ENCODE measurements around the gene STK25. TPM values are rescaled to one million over a fixed set of nuclear protein-coding genes. Genes with fewer than 3 reads are reported as not detected.

STK25 gene
- polyA plus RNA-seq, 2 of the 4 experiments (the other 2 are of a cell fraction) = 101 to 138 TPM

- CTCF ChIA-PET = interaction anchor here (1.5 kb wide), 1 partner anchor 154 kb away, joined by 4 read pairs; no protein-coding TSS in a partner anchor
- no peak for FAIRE-seq
Measured at GRCh38 chr2:241505781-241506201, 2.6 kb downstream of the STK25 start.

GRCh38 chr2:241505086-241505780 is 3.2 kb downstream of the STK25 start:
- no peak for ATAC-seq
- TF ChIP-seq ATOH8 (CRISPR knock-in tag; IDR thresholded peaks at IDR 0.05; ENCODE audit: low read depth) = no peak
- no peak for TF ChIP-seq KDM1A (IDR thresholded peaks at IDR 0.05; ENCODE audit: low read depth)
- TF ChIP-seq POLR2AphosphoS2 (conservative IDR thresholded peaks at IDR 0.05; ENCODE audit: low read length) = no peak
- TF ChIP-seq KDM5A (IDR thresholded peaks at IDR 0.05) = no peak
- no peak for TF ChIP-seq RCOR1 (IDR thresholded peaks at IDR 0.05; ENCODE audit: low read depth, low read length)
- TF ChIP-seq BCL3 (IDR thresholded peaks at IDR 0.05) = no peak
- TF ChIP-seq FOSL2 (IDR thresholded peaks at IDR 0.05) = no peak
- TF ChIP-seq FOSL2 (CRISPR knock-in tag; IDR thresholded peaks at IDR 0.05) = no peak
- no peak for TF ChIP-seq CEBPB (IDR thresholded peaks at IDR 0.05)
- no peak for TF ChIP-seq SREBF2 (IDR thresholded peaks at IDR 0.05)
- TF ChIP-seq HOXB13 (CRISPR knock-in tag; IDR thresholded peaks at IDR 0.05; ENCODE audit: low read depth) = no peak
- TF ChIP-seq RFX5 (IDR thresholded peaks at IDR 0.05) = no peak
- TF ChIP-seq E2F6 (IDR thresholded peaks at IDR 0.05; ENCODE audit: borderline replicate concordance, low read depth) = no peak
- TF ChIP-seq HES2 (IDR thresholded peaks at IDR 0.05) = no peak
- no peak for TF ChIP-seq EHMT2 (IDR thresholded peaks at IDR 0.05; ENCODE audit: low read depth)
- no peak for TF ChIP-seq CHD2 (IDR thresholded peaks at IDR 0.05; ENCODE audit: low read length, partially characterized antibody)
- ChIA-PET POLR2A (no interaction called here), CTCF (interaction anchor here (1.5 kb wide), 1 partner anchor 154 kb away, joined by 4 read pairs; no protein-coding TSS in a partner anchor)
- Histone ChIP-seq H3K4me1 (peaks cover 13% of the 10 kb centered on the region), H3K9me3 (no peaks in the 10 kb centered on the region), H3K4me2 (no peak overlapping the region), H3K27ac (no peak overlapping the region), H3K4me3 (no peak overlapping the region)
- DNase-seq (ENCODE audit: low read depth in 1 of 2, low spot score in 1 of 2) = no peak
- WGBS (ENCODE audit: missing lambda C conversion rate) = 90% methylated on average over 12 of the region's 15 CpGs
- no peak for FAIRE-seq

More at GRCh38 chr2:241505781-241506201, 2.6 kb downstream of the STK25 start:
- Histone ChIP-seq H3K27ac (no peak overlapping the region), H3K4me2 (no peak overlapping the region), H3K9me3 (no peaks in the 10 kb centered on the region), H3K4me1 (peaks cover 13% of the 10 kb centered on the region), H3K4me3 (no peak overlapping the region)
- 96% methylated on average over 6 of the region's 7 CpGs for WGBS (ENCODE audit: missing lambda C conversion rate)
- ATAC-seq = no peak
- POLR2A ChIA-PET = no interaction called here
- TF ChIP-seq MAFK (IDR thresholded peaks at IDR 0.05; ENCODE audit: partially characterized antibody) = no peak
- TF ChIP-seq ZSCAN20 (CRISPR knock-in tag; IDR thresholded peaks at IDR 0.05) = no peak
- no peak for TF ChIP-seq CEBPB (IDR thresholded peaks at IDR 0.05)
- no peak for TF ChIP-seq TP53 (CRISPR knock-in tag; IDR thresholded peaks at IDR 0.05)
- TF ChIP-seq FOSB (CRISPR knock-in tag; IDR thresholded peaks at IDR 0.05) = no peak
- no peak for TF ChIP-seq CBX2 (IDR thresholded peaks at IDR 0.05; ENCODE audit: borderline replicate concordance, low read depth)
- TF ChIP-seq HEYL (CRISPR knock-in tag; IDR thresholded peaks at IDR 0.05) = no peak
- TF ChIP-seq HDAC2 (IDR thresholded peaks at IDR 0.05) = no peak
- TF ChIP-seq MAZ (IDR thresholded peaks at IDR 0.05; ENCODE audit: borderline replicate concordance, low read depth, low read length) = no peak
- TF ChIP-seq RAD21 (conservative IDR thresholded peaks at IDR 0.05 in 1 of 2, IDR thresholded peaks at IDR 0.05 in 1 of 2) = no peak
- TF ChIP-seq POLR2AphosphoS2 (conservative IDR thresholded peaks at IDR 0.05; ENCODE audit: low read length) = no peak
- TF ChIP-seq HOXA7 (CRISPR knock-in tag; IDR thresholded peaks at IDR 0.05) = no peak
- no peak for TF ChIP-seq ATOH8 (CRISPR knock-in tag; IDR thresholded peaks at IDR 0.05; ENCODE audit: low read depth)
- no peak for TF ChIP-seq ESRRA (IDR thresholded peaks at IDR 0.05; ENCODE audit: borderline replicate concordance, low read length)
- TF ChIP-seq KDM1A (IDR thresholded peaks at IDR 0.05; ENCODE audit: low read depth) = no peak
- no peak for TF ChIP-seq FOSL2 (IDR thresholded peaks at IDR 0.05)
- no peak for TF ChIP-seq FOSL2 (CRISPR knock-in tag; IDR thresholded peaks at IDR 0.05)
- TF ChIP-seq EHF (CRISPR knock-in tag; IDR thresholded peaks at IDR 0.05) = no peak
- TF ChIP-seq NFE2L2 (conservative IDR thresholded peaks at IDR 0.05; ENCODE audit: low read length) = no peak
- no peak for TF ChIP-seq TFCP2L1 (CRISPR knock-in tag; IDR thresholded peaks at IDR 0.05)
- DNase-seq (ENCODE audit: low read depth in 1 of 2, low spot score in 1 of 2) = no peak

Measured in A549 (cell line).